Left ventricle myocardium inferior (tissue), 1 donor: ENCODE data around the gene PPP2R2C. TPM values are rescaled to one million over a fixed set of nuclear protein-coding genes. Genes with fewer than 3 reads are reported as not detected.
A peak's percentile ranks its signal among the peaks of the same experiment; 100 is the strongest.

Source experiments
- DNase-seq: peaks from one replicate; pipeline ENCODE4 v3.0.0-alpha.2; 2020
- H3K27ac ChIP-seq: fragments of 200-600 bp; replicated peaks from 2 replicates; pipeline ENCODE4 v1.8.0; 2021
- H3K27me3 ChIP-seq: fragments of 200-600 bp; 2 replicates; pipeline ENCODE4 v1.8.0; 2021; ENCODE audit warnings: low read depth
- H3K36me3 ChIP-seq: fragments of 200-600 bp; 2 replicates; pipeline ENCODE4 v1.8.0; 2021
- H3K4me1 ChIP-seq: fragments of 200-600 bp; 2 replicates; pipeline ENCODE4 v1.8.0; 2021
- H3K4me3 ChIP-seq: fragments of 200-600 bp; 2 replicates; pipeline ENCODE4 v1.8.0; 2021; ENCODE audit warnings: mild to moderate bottlenecking, moderate library complexity
- H3K9me3 ChIP-seq: fragments of 200-600 bp; replicated peaks from 2 replicates; pipeline ENCODE4 v1.8.0; 2021
- intact Hi-C: fragments of 100-400 bp; cut with micrococcal nuclease; formaldehyde crosslinking; loops from one replicate; pipeline ENCODE4 v1.11.0; 2022
- total RNA-seq: library from RNA; stranded (reverse); fragmentation: NEBNext Ultra II Directional; extraction: Animal tissue kit (Norgen Biotek cat#: 25700); gene quantifications from one replicate; pipeline ENCODE4 v1.2.1, GENCODE V29; 2021
- TF ChIP-seq, protein P1 (sequence below): fragments of 200-600 bp; IDR thresholded peaks from 2 replicates; pipeline ENCODE4 v1.8.0; 2021; ENCODE audit warnings: antibody characterized with exemption, mild to moderate bottlenecking, borderline replicate concordance
- donor health status: DM: no; HTN: yes; CAD: no; lungs with severe emphysema.

Gene PPP2R2C
- total RNA-seq, 1 donor from 2014 or later = 9.7 TPM

DNA sequence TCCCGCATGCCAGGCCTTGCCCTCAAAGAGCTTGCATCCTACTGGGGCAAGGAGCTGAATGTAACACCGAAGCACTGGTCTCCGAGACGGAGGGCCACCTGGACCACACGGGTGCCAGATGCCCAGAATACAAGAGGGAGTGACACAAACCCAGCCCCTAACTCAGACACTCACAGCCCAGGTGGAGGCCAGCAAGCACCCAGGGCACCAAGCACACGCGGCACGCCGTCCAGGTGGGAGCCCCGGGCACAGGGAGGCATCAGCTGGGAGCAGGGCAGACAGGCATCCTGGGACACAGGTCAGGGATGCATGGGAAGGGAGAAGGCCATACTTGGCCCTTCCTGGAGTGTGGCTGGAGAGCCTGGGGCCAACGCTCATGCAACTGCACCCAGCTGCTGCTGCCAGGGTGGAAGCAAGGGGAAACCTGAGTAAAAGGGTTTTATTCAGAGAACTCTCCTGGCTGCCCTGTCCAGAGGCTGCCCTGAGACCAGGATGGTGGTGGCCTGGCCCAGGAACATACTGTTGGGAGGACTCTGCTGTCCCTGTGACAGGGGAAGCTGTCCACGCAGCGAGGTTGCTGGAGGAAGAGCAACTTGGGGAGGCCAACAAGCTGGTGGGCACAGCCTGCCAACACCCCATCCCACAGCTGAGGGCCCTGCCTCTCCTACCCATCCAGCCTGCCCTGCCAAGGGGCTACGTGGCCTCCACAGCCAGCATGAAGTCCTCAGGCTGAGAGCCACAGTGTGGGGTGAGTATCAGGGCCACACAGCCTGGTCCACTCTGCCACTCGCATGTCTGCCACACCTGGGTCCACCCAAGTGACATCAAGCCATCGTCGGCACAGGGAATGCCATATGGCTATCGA is 22.2 kb upstream of the PPP2R2C start:
- H3K9me3 ChIP-seq = peaks cover 4% of the 10 kb centered on the region
- no peak overlapping the region for H3K27ac ChIP-seq
- no peak overlapping the region for H3K4me3 ChIP-seq
- TF ChIP-seq, protein P1, sequence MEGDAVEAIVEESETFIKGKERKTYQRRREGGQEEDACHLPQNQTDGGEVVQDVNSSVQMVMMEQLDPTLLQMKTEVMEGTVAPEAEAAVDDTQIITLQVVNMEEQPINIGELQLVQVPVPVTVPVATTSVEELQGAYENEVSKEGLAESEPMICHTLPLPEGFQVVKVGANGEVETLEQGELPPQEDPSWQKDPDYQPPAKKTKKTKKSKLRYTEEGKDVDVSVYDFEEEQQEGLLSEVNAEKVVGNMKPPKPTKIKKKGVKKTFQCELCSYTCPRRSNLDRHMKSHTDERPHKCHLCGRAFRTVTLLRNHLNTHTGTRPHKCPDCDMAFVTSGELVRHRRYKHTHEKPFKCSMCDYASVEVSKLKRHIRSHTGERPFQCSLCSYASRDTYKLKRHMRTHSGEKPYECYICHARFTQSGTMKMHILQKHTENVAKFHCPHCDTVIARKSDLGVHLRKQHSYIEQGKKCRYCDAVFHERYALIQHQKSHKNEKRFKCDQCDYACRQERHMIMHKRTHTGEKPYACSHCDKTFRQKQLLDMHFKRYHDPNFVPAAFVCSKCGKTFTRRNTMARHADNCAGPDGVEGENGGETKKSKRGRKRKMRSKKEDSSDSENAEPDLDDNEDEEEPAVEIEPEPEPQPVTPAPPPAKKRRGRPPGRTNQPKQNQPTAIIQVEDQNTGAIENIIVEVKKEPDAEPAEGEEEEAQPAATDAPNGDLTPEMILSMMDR = no peak
- H3K4me1 ChIP-seq = peaks cover 6% of the 10 kb centered on the region
- intact Hi-C loops = no loop called here
- H3K27me3 ChIP-seq = peaks cover 70% of the 10 kb centered on the region
- H3K36me3 ChIP-seq = no peaks in the 10 kb centered on the region
- DNase-seq = no peak

DNA sequence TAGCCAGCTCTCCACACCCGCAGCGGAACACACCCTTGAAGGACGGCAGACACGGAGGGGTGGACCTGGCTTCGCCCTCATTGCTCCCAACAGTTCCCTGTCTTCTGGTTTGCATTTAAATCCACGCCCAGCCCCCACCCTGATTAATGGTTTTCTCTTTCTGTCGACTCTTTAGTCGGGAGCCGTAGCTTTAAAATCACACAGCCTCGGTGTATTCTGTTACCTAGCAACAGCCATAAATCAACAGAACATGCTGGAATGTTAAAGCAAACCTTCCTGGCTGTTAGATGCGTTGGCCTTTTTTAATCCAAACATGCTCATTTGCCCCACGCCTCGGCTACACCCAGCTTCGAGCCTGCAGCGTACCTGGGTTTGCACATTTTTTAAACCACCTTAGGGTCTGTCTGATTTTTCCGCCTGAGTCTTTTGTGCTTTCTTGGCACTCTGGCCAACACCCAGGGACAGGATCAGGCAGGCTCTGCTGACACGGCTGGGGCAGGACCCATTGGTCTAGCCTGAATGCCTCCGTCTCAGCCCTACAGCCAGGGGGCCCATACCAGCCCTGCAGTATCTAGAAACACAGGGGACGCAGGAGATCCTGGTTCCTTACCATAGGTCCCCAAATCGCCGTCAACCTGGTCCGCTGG is 21.4 kb upstream of the PPP2R2C start:
- Histone ChIP-seq H3K27me3 (peaks cover 64% of the 10 kb centered on the region), H3K27ac (no peak overlapping the region), H3K4me1 (peaks cover 6% of the 10 kb centered on the region), H3K4me3 (peak overlapping the region; percentile 34), H3K36me3 (no peaks in the 10 kb centered on the region), H3K9me3 (peaks cover 4% of the 10 kb centered on the region)
- TF ChIP-seq, protein P1 = no peak
- no peak for DNase-seq
- intact Hi-C loops = no loop called here

- TF ChIP-seq, protein P1 = no peak
- Histone ChIP-seq H3K4me1 (peaks cover 6% of the 10 kb centered on the region), H3K27ac (no peak overlapping the region), H3K9me3 (peaks cover 10% of the 10 kb centered on the region), H3K27me3 (peaks cover 57% of the 10 kb centered on the region), H3K36me3 (no peaks in the 10 kb centered on the region), H3K4me3 (peak overlapping the region; percentile 34)
- intact Hi-C loops = no loop called here
- no peak for DNase-seq
Measured at GRCh38 chr4:6492861-6493657, 20.6 kb upstream of the PPP2R2C start.

GRCh38 chr4:6492027-6492590 is 19.7 kb upstream of the PPP2R2C start:
- Histone ChIP-seq H3K4me1 (peaks cover 6% of the 10 kb centered on the region), H3K27ac (no peak overlapping the region), H3K9me3 (peaks cover 20% of the 10 kb centered on the region), H3K4me3 (no peak overlapping the region), H3K36me3 (no peaks in the 10 kb centered on the region), H3K27me3 (peaks cover 56% of the 10 kb centered on the region)
- TF ChIP-seq, protein P1 = no peak
- intact Hi-C loops = no loop called here
- no peak for DNase-seq

- H3K27me3 ChIP-seq = peaks cover 56% of the 10 kb centered on the region
- H3K4me3 ChIP-seq = no peak overlapping the region
- DNase-seq = no peak
- peaks cover 28% of the 10 kb centered on the region for H3K9me3 ChIP-seq
- no peaks in the 10 kb centered on the region for H3K36me3 ChIP-seq
- peaks cover 6% of the 10 kb centered on the region for H3K4me1 ChIP-seq
- no peak overlapping the region for H3K27ac ChIP-seq
- intact Hi-C loops = no loop called here
- TF ChIP-seq, protein P1 = no peak
Measured at GRCh38 chr4:6491235-6491634, 18.8 kb upstream of the PPP2R2C start.
